Measurements from ENCODE around the gene QKI.

DNA sequence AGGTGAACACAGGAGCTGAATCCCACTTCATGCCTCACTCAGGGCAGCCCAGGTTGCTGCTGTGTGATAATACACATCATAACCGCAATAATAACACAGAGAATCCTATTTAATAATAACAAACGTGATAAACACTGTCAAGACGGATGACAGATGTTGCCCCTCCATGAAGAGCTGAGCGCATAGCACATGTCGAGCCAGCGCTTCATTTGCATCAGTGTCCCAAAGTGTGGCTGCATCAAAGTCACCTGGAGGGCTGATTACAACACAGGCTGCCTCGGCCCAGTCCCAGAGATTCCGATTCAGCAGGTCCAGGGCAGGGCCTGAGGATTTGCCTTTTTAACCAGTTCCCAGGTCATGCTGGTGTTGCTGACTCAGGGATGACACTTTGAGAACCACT lies 198.5 kb downstream of the QKI start:
- TF ChIP-seq, protein P1, sequence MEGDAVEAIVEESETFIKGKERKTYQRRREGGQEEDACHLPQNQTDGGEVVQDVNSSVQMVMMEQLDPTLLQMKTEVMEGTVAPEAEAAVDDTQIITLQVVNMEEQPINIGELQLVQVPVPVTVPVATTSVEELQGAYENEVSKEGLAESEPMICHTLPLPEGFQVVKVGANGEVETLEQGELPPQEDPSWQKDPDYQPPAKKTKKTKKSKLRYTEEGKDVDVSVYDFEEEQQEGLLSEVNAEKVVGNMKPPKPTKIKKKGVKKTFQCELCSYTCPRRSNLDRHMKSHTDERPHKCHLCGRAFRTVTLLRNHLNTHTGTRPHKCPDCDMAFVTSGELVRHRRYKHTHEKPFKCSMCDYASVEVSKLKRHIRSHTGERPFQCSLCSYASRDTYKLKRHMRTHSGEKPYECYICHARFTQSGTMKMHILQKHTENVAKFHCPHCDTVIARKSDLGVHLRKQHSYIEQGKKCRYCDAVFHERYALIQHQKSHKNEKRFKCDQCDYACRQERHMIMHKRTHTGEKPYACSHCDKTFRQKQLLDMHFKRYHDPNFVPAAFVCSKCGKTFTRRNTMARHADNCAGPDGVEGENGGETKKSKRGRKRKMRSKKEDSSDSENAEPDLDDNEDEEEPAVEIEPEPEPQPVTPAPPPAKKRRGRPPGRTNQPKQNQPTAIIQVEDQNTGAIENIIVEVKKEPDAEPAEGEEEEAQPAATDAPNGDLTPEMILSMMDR (IDR thresholded peaks at IDR 0.05): no peak
- TF ChIP-seq POLR2A (IDR thresholded peaks at IDR 0.05): no peak
